ENCODE measurements around the gene GOLGA8O. TPM values are rescaled to one million over a fixed set of nuclear protein-coding genes. Genes with fewer than 3 reads are reported as not detected.
"Not testable (repeated sequence)": the region's sequence is repeated elsewhere in the genome, so short reads cannot be mapped to it uniquely, and the experiment has no call there.

GOLGA8O gene
- total and polyA plus RNA-seq, 3 donors from 2014 or later, result 5.8 to 13.5 (median 7.0) TPM

GRCh38 chr15:32426511-32426910 lies 28.9 kb downstream of the GOLGA8O start:
- H3K9me3 ChIP-seq; H3K27ac ChIP-seq; H3K4me3 ChIP-seq; H3K27me3 ChIP-seq; H3K4me1 ChIP-seq; intact Hi-C loops (cut with DNase I; ENCODE audit: low total_unique reads); H3K36me3 ChIP-seq (ENCODE audit: low read depth, missing control alignments); DNase-seq: not testable (repeated sequence)
- 69 to 72% methylated on average over 4 of the region's 4 CpGs for WGBS, 2 donors

GRCh38 chr15:32407903-32408302 lies 47.5 kb downstream of the GOLGA8O start:
- H3K9me3 ChIP-seq; intact Hi-C loops (cut with DNase I; ENCODE audit: low total_unique reads); H3K4me3 ChIP-seq; H3K36me3 ChIP-seq (ENCODE audit: low read depth, missing control alignments); H3K27ac ChIP-seq; H3K4me1 ChIP-seq; H3K27me3 ChIP-seq; DNase-seq: not testable (repeated sequence)
- WGBS, 2 donors, result 24 to 28% methylated on average over 2 of the region's 3 CpGs
- peak in 1 of 3 experiments; percentile 22 for TF ChIP-seq CTCF (IDR thresholded peaks at IDR 0.05)

GRCh38 chr15:32403192-32403591 lies 52.2 kb downstream of the GOLGA8O start, which contains the start of gene GOLGA8K:
Gene GOLGA8K, minus strand, starts transcription at chr15:32403292. Its CDS starts 98 bp downstream, at chr15:32403194.
- H3K4me3 ChIP-seq; H3K4me1 ChIP-seq; H3K27ac ChIP-seq; H3K36me3 ChIP-seq (ENCODE audit: low read depth, missing control alignments); H3K27me3 ChIP-seq; DNase-seq; H3K9me3 ChIP-seq; intact Hi-C loops (cut with DNase I; ENCODE audit: low total_unique reads): not testable (repeated sequence)
- WGBS, 2 donors, result no CpG with 5 or more reads among the region's 8 CpGs

- H3K36me3 ChIP-seq (ENCODE audit: low read depth, missing control alignments); H3K4me3 ChIP-seq; H3K27ac ChIP-seq; H3K27me3 ChIP-seq; intact Hi-C loops (cut with DNase I; ENCODE audit: low total_unique reads); DNase-seq; H3K9me3 ChIP-seq; H3K4me1 ChIP-seq: not testable (repeated sequence)
- WGBS, 2 donors, result no CpG with 5 or more reads among the region's 8 CpGs
Observed at GRCh38 chr15:32396522-32396921, 58.9 kb downstream of the GOLGA8O start.

Small RNA genes lying within 50 kb of the gene (small RNA-seq; reads per million reads assigned to genes)
- gene AC135983.5 (0 reads per million in 2 donors), gene RF00096 (0 reads per million in 2 donors), gene RN7SL539P (0 reads per million in 2 donors)

Other genes starting within 250 kb of the GOLGA8O start
- 10 to 100 TPM; 10.5 to 25.8 TPM for gene GOLGA8K, start 52.3 kb downstream of the GOLGA8O start, total RNA-seq
- 8.2 TPM for gene GOLGA8K, start 52.3 kb downstream of the GOLGA8O start, polyA plus RNA-seq (ENCODE audit: insufficient read depth, low read depth, low replicate concordance)
- 10 to 100 TPM; 26.0 to 61.0 TPM for gene GOLGA8N, start 137.8 kb upstream of the GOLGA8O start, total RNA-seq
- 35.3 TPM for gene GOLGA8N, start 137.8 kb upstream of the GOLGA8O start, polyA plus RNA-seq (ENCODE audit: insufficient read depth, low read depth, low replicate concordance)
- 10 to 100 TPM in 1 of 2 donors, 1 to 10 TPM in 1; 9.8 to 12.6 TPM for gene ARHGAP11A, start 159.9 kb upstream of the GOLGA8O start, total RNA-seq
- 14.8 TPM for gene ARHGAP11A, start 159.9 kb upstream of the GOLGA8O start, polyA plus RNA-seq (ENCODE audit: insufficient read depth, low read depth, low replicate concordance)
- gene SCG5, start 186.1 kb upstream of the GOLGA8O start, total RNA-seq, result 10 to 100 TPM; 10.6 to 10.9 TPM
- gene SCG5, start 186.1 kb upstream of the GOLGA8O start, polyA plus RNA-seq (ENCODE audit: insufficient read depth, low read depth, low replicate concordance), result 38.3 TPM

Measured in testis (tissue), 3 donors.